ENCODE data around the gene RPAIN. TPM values are rescaled to one million over a fixed set of nuclear protein-coding genes. Genes with fewer than 3 reads are reported as not detected.

The RPAIN gene
- total and polyA plus RNA-seq, 2 of the 8 experiments (the other 6 are each of a cell fraction or from before 2014, with no cell fraction given), result 54.5 to 57.7 TPM

GRCh38 chr17:5472511-5472910 lies 52.5 kb downstream of the RPAIN start:
- no peak overlapping the region for H3K18ac ChIP-seq (ENCODE audit: extremely low read depth, low read length)
- no peak overlapping the region for H2AFZ ChIP-seq (ENCODE audit: low read length)
- no peak overlapping the region for H4K5ac ChIP-seq (ENCODE audit: insufficient read length, low read depth, low read length)
- no peak overlapping the region for H3K23ac ChIP-seq (ENCODE audit: insufficient read length)
- no peaks in the 10 kb centered on the region for H3K27me3 ChIP-seq (replicated peaks in 1 of 4; ENCODE audit: control insufficient read depth in 3 of 4, extremely low read depth in 1 of 4, insufficient read depth in 3 of 4, low read length in 3 of 4)
- H2AK5ac ChIP-seq (ENCODE audit: low read depth, low read length), result no peak overlapping the region
- no peak overlapping the region for H4K91ac ChIP-seq (replicated peaks; ENCODE audit: insufficient read length, low read length)
- H3K79me2 ChIP-seq (ENCODE audit: control insufficient read depth in 1 of 2, insufficient read depth in 2 of 2, low read length in 2 of 2), result peaks cover 8 to 17% of the 10 kb centered on the region in 2 experiments
- no peak overlapping the region for H2BK120ac ChIP-seq (replicated peaks; ENCODE audit: low read depth, low read length)
- H3K9me3 ChIP-seq (ENCODE audit: insufficient read depth in 2 of 2, low read depth in 1 of 2, low read length in 1 of 2), result no peaks in the 10 kb centered on the region
- 90% methylated on average over 3 of the region's 3 CpGs; no CpG with 5 or more reads in 1 of the 2 experiments for WGBS, 2 experiments (ENCODE audit: extremely low coverage in 1 of 2, insufficient coverage in 1 of 2, insufficient read length in 1 of 2, insufficient replicate concordance in 2 of 2, low coverage in 1 of 2, low lambda C conversion rate in 2 of 2, missing lambda C conversion rate in 1 of 2)
- no peak overlapping the region for H4K8ac ChIP-seq (ENCODE audit: extremely low read depth, insufficient read depth, low read length)
- no peak overlapping the region for H2BK12ac ChIP-seq (ENCODE audit: low read depth, low read length)
- no peaks in the 10 kb centered on the region for H3K79me1 ChIP-seq (ENCODE audit: low read depth, low read length)
- peaks cover 6 to 40% (median 21%) of the 10 kb centered on the region in 4 experiments for H3K36me3 ChIP-seq (ENCODE audit: control insufficient read depth in 2 of 4, insufficient read depth in 4 of 4, low read length in 3 of 4)
- no peak overlapping the region for H3K27ac ChIP-seq (ENCODE audit: low read depth, low read length)
- DNase-seq (ENCODE audit: low read depth in 1 of 2, low spot score in 2 of 2) (no peak), FAIRE-seq (no peak)
- H3K56ac ChIP-seq (replicated peaks; ENCODE audit: insufficient read length, low read depth, low read length), result no peak overlapping the region
- no peak overlapping the region for H2BK5ac ChIP-seq (ENCODE audit: low read depth, low read length)
- peaks cover 2% of the 10 kb centered on the region; the same call in 1 of the 2 replicates for H3K23me2 ChIP-seq (ENCODE audit: low read depth, low read length)
- no peak overlapping the region for H3K4me3 ChIP-seq (ENCODE audit: extremely low read depth in 1 of 4, insufficient read depth in 2 of 4, low read depth in 3 of 4, low read length in 4 of 4)
- no peak overlapping the region for H3K9ac ChIP-seq (replicated peaks in 1 of 4; ENCODE audit: extremely low read depth in 1 of 4, low read depth in 3 of 4, low read length in 3 of 4)
- ChIA-PET CTCF (ENCODE audit: partially characterized antibody) (no interaction called here), POLR2A (ENCODE audit: partially characterized antibody) (interaction anchor here (4.1 kb wide), 1 partner anchor 13 kb away, joined by 27 read pairs; the partner anchor contains the start of genes DERL2 and MIS12)
- H3K4me2 ChIP-seq (ENCODE audit: insufficient read depth in 1 of 2, low read depth in 2 of 2, low read length in 2 of 2), result no peak overlapping the region
- H4K20me1 ChIP-seq (replicated peaks in 1 of 2; ENCODE audit: control insufficient read depth in 1 of 2, insufficient read depth in 2 of 2, low read length in 2 of 2), result peaks cover 0 to 3% of the 10 kb centered on the region in 2 experiments
- no peak overlapping the region for H3K4ac ChIP-seq (replicated peaks; ENCODE audit: insufficient read length, low read depth, low read length)
- H3K14ac ChIP-seq (ENCODE audit: insufficient read length), result no peak overlapping the region
- H2BK15ac ChIP-seq (ENCODE audit: low read length), result no peak overlapping the region
- H2BK20ac ChIP-seq (ENCODE audit: low read length), result no peak overlapping the region
- H3K4me1 ChIP-seq (replicated peaks in 1 of 4; ENCODE audit: control insufficient read depth in 3 of 4, insufficient read depth in 4 of 4, low read length in 3 of 4), result no peaks in the 10 kb centered on the region
- TF ChIP-seq CREB1 (IDR thresholded peaks at IDR 0.05) (no peak), GTF2F1 (IDR thresholded peaks at IDR 0.05; ENCODE audit: borderline replicate concordance, low read depth, low read length) (no peak), HDAC2 (IDR thresholded peaks at IDR 0.05; ENCODE audit: borderline replicate concordance in 1 of 2, low read depth in 2 of 2, low read length in 2 of 2) (no peak), SUZ12 (IDR thresholded peaks at IDR 0.05; ENCODE audit: low read length) (no peak), CBX5 (IDR thresholded peaks at IDR 0.05; ENCODE audit: low read depth, low read length) (no peak), EZH2 (IDR thresholded peaks at IDR 0.05; ENCODE audit: low read depth, low read length, severe bottlenecking) (no peak), NRF1 (IDR thresholded peaks at IDR 0.05; ENCODE audit: low read depth, low read length) (no peak), RNF2 (IDR thresholded peaks at IDR 0.05; ENCODE audit: borderline replicate concordance, low read depth, low read length, missing control alignments, poor library complexity, severe bottlenecking) (no peak), RAD21 (IDR thresholded peaks at IDR 0.05 in 1 of 2, conservative IDR thresholded peaks at IDR 0.05 in 1 of 2; ENCODE audit: low read depth in 2 of 2, low read length in 2 of 2) (no peak), USF2 (IDR thresholded peaks at IDR 0.05; ENCODE audit: low read length) (no peak), CTBP2 (IDR thresholded peaks at IDR 0.05; ENCODE audit: borderline replicate concordance, insufficient read depth, insufficient read length, low read length) (no peak)

Data from H1 (cell line).